ENCODE data around the gene TDRD10.

Gene TDRD10, protein sequence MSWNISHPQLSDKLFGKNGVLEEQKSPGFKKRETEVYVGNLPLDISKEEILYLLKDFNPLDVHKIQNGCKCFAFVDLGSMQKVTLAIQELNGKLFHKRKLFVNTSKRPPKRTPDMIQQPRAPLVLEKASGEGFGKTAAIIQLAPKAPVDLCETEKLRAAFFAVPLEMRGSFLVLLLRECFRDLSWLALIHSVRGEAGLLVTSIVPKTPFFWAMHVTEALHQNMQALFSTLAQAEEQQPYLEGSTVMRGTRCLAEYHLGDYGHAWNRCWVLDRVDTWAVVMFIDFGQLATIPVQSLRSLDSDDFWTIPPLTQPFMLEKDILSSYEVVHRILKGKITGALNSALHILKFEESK

GRCh38 chr1:154502066-154502743 lies at the start of gene TDRD10, which contains the start of gene SHE:
TSS of gene TDRD10 (plus strand) at chr1:154502219. CDS start at chr1:154506904, 4,685 bp downstream.
TSS of gene SHE (minus strand) at chr1:154502412. CDS start at chr1:154502026, 386 bp downstream.
- no peak for DNase-seq

GRCh38 chr1:154453161-154453560 lies 48.9 kb upstream of the TDRD10 start:
- DNase-seq, result no peak

GRCh38 chr1:154453574-154454352 lies 48.3 kb upstream of the TDRD10 start:
- DNase-seq, result peak; percentile 80

DNA sequence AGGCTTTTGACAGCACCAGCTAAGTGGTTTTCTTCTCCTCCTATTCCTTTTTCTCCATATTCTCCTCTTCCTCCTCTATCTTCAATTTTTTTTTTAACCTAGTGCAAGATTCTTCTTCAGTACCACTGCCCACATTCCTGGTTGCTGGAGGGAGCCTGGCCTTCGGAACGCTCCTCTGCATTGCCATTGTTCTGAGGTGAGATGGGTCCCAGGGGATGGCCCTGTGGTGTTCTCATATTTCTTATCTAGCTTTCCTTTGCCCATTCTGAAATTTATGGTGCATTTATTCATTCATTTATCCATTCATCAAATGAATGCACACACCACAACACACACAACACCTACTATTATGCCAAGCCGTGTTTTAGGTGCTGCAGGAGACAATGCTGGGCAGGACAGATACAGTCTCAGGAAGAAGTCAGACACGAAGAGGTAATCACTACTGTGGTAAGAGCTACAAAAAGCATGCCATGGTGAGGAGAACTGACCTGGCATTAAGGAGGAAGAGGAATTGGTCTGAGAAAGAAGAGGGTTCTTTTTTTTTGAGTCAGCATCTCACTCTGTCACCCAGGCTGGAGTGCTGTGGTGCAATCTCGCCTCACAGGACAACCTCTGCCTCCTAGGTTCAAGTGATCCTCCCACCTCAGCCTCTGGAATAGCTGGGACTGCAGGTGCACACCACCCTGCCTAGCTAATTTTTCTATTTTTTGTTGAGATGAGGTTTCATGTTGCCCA lies 47.5 kb upstream of the TDRD10 start:
- no peak for DNase-seq

GRCh38 chr1:154456631-154457030 lies 45.4 kb upstream of the TDRD10 start:
- DNase-seq, result peak; percentile 85

DNA sequence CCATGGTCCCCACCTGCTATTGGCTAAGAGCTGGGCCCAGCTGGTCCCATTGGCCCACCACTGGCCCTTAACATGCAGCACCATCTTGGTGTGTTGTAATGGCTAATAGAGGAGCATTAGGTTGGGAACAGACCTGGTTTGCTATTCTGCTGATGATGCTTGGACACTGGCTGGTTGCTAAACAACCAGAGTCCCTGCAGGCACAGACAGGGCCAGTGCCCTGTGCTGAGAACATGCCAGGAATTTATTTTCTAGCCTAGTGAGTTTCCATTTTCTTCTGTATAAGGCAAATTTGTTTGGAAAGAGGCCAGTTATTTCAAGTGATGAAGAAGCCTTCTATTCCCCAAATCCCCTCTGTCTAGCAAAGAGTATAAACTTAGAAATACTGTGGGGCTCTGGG lies 42.9 kb upstream of the TDRD10 start:
- no peak for DNase-seq

DNA sequence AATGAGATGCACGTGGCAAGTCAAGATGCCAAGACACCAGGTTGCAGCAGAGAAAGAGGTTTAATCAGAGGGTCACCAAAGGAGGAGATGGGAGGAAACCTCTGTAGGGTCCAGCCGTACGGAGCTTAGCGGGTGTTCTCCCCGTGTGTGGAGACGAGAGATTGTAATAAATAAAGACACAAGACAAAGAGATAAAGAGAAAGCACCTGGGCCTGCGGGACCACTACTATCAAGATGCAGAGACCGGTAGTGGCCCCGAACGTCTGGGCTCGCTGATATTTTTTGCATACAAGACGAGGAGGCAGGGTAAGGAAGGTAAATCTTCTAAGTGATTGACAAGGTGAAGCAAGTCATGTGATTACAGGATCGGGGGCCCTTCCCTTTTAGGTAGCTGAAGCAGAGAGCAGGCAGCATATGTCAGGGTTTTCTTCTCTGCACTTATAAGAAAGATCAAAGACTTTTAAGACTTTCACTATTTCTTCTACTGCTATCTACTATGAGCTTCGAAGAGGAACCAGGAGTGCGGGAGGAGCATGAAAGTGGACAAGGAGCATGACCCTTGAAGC lies 41.2 kb upstream of the TDRD10 start:
- no peak for DNase-seq

- DNase-seq, result peak; percentile 87
Measured at GRCh38 chr1:154463512-154463990, 38.5 kb upstream of the TDRD10 start.

DNA sequence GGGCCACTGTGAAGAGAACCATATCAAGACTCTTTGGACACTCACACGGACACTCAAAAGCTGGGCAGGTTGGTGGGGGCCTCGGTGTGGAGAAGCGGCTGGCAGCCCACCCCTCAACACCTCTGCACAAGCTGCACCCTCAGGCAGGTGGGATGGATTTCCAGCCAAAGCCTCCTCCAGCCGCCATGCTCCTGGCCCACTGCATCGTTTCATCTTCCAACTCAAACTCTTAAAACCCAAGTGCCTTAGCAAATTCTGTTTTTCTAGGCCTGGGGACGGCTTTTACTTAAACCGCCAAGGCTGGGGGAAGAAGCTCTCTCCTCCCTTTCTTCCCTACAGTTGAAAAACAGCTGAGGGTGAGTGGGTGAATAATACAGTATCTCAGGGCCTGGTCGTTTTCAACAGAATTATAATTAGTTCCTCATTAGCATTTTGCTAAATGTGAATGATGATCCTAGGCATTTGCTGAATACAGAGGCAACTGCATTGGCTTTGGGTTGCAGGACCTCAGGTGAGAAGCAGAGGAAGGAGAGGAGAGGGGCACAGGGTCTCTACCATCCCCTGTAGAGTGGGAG lies 36.3 kb upstream of the TDRD10 start:
- no peak for DNase-seq

DNA sequence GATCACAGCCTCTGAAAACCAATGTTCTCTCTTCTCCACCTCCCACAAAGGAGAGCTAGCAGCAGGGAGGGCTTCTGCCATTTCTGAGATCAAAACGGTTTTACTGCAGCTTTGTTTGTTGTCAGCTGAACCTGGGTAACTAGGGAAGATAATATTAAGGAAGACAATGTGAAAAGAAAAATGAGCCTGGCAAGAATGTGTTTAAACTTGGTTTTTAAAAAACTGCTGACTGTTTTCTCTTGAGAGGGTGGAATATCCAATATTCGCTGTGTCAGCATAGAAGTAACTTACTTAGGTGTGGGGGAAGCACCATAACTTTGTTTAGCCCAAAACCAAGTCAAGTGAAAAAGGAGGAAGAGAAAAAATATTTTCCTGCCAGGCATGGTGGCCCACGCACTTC lies 35.8 kb upstream of the TDRD10 start:
- no peak for DNase-seq

GRCh38 chr1:154466921-154467417 lies 35.0 kb upstream of the TDRD10 start:
- no peak for DNase-seq

- DNase-seq, result no peak
Measured at GRCh38 chr1:154467434-154468102, 34.5 kb upstream of the TDRD10 start.

DNA sequence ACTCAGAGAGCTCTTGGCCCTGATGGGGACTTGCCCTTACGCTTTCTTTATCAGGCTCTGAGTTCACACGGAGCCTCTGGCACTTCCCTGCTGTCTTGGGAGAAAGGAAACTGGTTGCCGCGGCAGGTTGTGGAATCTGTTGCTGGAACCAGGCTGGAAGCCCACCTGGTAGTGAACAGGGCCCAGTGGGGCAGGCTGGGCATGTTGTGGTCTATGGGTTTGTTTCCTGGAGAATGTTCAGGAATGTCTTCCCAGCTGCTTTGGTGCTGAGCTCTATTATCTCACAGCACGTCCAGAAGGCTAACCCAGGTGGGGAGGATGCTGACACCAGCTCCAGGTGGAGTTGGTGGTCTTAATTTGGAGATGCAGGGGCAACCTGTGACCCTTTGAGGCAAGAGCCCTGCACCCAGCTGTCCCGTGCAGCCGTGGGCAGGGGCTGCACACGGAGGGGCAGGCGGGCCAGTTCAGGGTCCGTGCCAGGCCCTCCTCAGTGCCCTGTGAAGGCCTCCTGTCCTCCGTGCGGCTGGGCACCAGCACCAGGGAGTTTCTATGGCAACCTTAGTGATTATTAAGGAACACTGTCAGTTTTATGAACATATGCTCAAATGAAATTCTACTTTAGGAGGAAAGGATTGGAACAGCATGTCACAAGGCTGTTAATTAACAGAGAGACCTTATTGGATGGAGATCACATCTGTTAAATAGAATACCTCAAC lies 33.3 kb upstream of the TDRD10 start:
- no peak for DNase-seq

- DNase-seq, result no peak
Measured at GRCh38 chr1:154469844-154470560, 32.0 kb upstream of the TDRD10 start.

DNA sequence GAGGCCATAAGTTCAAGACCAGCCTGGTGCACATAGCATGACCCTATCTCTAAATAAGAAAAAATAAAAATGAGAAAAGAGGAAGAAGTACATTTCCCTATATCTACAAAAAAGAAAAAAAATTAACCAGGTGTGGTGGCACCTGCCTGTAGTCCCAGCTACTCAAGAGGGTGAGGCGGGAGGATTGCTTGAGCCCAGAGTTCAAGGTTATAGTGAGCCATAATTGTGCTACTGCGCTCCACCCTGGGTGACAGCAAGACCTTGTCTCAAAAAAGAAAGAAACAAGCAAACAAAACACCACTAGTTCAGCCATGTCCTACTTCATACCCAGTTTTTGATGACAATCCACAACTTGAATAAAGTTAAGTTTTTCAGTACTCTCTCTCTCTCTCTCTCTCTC lies 30.7 kb upstream of the TDRD10 start:
- DNase-seq, result no peak

- DNase-seq, result peak; percentile 21
Measured at GRCh38 chr1:154474802-154475201, 27.2 kb upstream of the TDRD10 start.

DNA sequence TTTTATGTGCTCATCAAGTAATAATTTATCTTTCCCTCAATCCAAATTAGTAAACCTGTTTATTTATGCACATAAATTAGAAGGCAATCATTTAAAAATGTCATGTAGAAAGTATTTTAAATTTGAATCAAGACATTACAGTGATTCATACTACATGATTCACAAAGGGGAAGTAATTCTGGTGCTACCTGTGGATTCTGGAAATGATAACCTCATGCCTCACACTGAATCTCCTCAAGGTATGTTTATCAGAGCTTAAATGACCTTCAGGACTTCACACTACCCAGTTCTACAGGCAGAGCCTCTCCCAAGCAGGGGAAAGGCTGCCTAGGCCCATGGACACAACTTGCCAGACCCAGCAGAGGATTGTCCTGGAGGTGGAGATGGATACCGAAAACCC lies 25.2 kb upstream of the TDRD10 start:
- no peak for DNase-seq

- no peak for DNase-seq
Measured at GRCh38 chr1:154478013-154478412, 24.0 kb upstream of the TDRD10 start.

- peak; percentile 66 for DNase-seq
Measured at GRCh38 chr1:154478639-154479038, 23.4 kb upstream of the TDRD10 start.
